Measurements from ENCODE around the gene KATNB1.

- no peak for TF ChIP-seq CTCF (IDR thresholded peaks at IDR 0.05; ENCODE audit: borderline replicate concordance, extremely low read depth, low read length, poor library complexity, severe bottlenecking)
- TF ChIP-seq EZH2 (IDR thresholded peaks at IDR 0.05; ENCODE audit: borderline replicate concordance, low read depth, low read length, severe bottlenecking), result no peak
Observed at GRCh38 chr16:57704905-57705852, 30.4 kb upstream of the KATNB1 start.

All from DND-41 (cell line).